ENCODE measurements around the gene KRT4. TPM values are rescaled to one million over a fixed set of nuclear protein-coding genes. Genes with fewer than 3 reads are reported as not detected.

The KRT4 gene
- total RNA-seq, 2 experiments from 2014 or later = not detected

DNA sequence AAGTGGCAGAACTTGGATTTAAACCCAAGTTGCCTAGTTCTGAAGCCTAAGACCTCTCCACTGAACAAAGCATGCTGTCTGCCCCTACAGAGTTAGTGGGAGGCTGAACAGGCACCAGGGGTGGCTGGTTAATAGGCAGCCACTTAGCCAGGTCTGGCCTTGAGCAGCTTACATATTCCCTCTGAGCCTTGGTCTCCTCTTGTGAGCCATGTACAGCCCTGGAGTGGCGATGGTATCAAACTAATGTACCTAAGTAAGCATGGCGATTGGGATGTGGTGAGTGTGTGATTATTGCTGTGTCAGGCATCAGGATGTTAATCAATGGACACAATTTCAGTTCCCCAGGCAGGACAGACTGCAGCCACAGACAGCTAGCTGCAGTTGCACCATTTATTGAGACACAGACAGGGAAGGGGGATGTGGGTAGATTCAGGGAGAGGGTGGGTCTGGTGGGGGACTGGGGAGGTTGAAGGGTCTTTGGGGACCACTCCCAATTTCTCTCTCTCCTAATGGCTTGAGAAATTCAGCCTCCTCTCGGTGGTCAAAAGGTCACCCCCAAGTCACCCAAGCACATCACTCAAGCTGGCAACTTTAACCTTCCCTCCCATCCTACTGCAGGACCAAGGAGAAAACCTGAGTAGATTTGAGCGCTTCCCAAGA lies 7.3 kb upstream of the KRT4 start:
- no peaks in the 10 kb centered on the region for H3K79me2 ChIP-seq (ENCODE audit: insufficient read depth, low read depth, low read length)
- H2AFZ ChIP-seq (ENCODE audit: low read length) = no peak overlapping the region
- H3K27ac ChIP-seq (ENCODE audit: low read depth, low read length, poor library complexity, severe bottlenecking) = no peak overlapping the region
- ChIA-PET CTCF (ENCODE audit: unreplicated experiment) (no interaction called here), POLR2A (no interaction called here)
- no peaks in the 10 kb centered on the region for H3K9me3 ChIP-seq (ENCODE audit: low read length)
- no peak overlapping the region for H3K4me3 ChIP-seq (ENCODE audit: low read depth, low read length, poor library complexity, severe bottlenecking)
- H3K4me1 ChIP-seq (ENCODE audit: insufficient read depth, low read length, poor library complexity, severe bottlenecking) = no peaks in the 10 kb centered on the region
- intact Hi-C loops (cut with micrococcal nuclease; ENCODE audit: unreplicated experiment) = no loop called here
- no peak overlapping the region for H3K4me2 ChIP-seq (ENCODE audit: low read length)
- H4K20me1 ChIP-seq (ENCODE audit: insufficient read depth, low read length) = no peaks in the 10 kb centered on the region
- no TSS peak for BruUV-seq (replicated peaks)
- TF ChIP-seq, protein P1, sequence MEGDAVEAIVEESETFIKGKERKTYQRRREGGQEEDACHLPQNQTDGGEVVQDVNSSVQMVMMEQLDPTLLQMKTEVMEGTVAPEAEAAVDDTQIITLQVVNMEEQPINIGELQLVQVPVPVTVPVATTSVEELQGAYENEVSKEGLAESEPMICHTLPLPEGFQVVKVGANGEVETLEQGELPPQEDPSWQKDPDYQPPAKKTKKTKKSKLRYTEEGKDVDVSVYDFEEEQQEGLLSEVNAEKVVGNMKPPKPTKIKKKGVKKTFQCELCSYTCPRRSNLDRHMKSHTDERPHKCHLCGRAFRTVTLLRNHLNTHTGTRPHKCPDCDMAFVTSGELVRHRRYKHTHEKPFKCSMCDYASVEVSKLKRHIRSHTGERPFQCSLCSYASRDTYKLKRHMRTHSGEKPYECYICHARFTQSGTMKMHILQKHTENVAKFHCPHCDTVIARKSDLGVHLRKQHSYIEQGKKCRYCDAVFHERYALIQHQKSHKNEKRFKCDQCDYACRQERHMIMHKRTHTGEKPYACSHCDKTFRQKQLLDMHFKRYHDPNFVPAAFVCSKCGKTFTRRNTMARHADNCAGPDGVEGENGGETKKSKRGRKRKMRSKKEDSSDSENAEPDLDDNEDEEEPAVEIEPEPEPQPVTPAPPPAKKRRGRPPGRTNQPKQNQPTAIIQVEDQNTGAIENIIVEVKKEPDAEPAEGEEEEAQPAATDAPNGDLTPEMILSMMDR (conservative IDR thresholded peaks at IDR 0.05; ENCODE audit: low read length) = no peak
- no peak for TF ChIP-seq EZH2phosphoT487 (IDR thresholded peaks at IDR 0.05; ENCODE audit: borderline replicate concordance, low read depth, low read length)
- no peaks in the 10 kb centered on the region for H3K36me3 ChIP-seq (ENCODE audit: insufficient read depth, low read length)
- H3K9me2 ChIP-seq (ENCODE audit: insufficient read depth, low read length) = no peaks in the 10 kb centered on the region
- DNase-seq (ENCODE audit: low spot score) = no peak

- H4K20me1 ChIP-seq (ENCODE audit: insufficient read depth, low read length) = no peaks in the 10 kb centered on the region
- no peaks in the 10 kb centered on the region for H3K9me3 ChIP-seq (ENCODE audit: low read length)
- no peaks in the 10 kb centered on the region for H3K9me2 ChIP-seq (ENCODE audit: insufficient read depth, low read length)
- POLR2A ChIA-PET = no interaction called here
- H3K27ac ChIP-seq (ENCODE audit: low read depth, low read length, poor library complexity, severe bottlenecking) = no peak overlapping the region
- CTCF ChIA-PET (ENCODE audit: unreplicated experiment) = no interaction called here
- H2AFZ ChIP-seq (ENCODE audit: low read length) = no peak overlapping the region
- no TSS peak for BruUV-seq (replicated peaks)
- no peaks in the 10 kb centered on the region for H3K36me3 ChIP-seq (ENCODE audit: insufficient read depth, low read length)
- H3K4me2 ChIP-seq (ENCODE audit: low read length) = no peak overlapping the region
- H3K4me1 ChIP-seq (ENCODE audit: insufficient read depth, low read length, poor library complexity, severe bottlenecking) = no peaks in the 10 kb centered on the region
- TF ChIP-seq EZH2phosphoT487 (IDR thresholded peaks at IDR 0.05; ENCODE audit: borderline replicate concordance, low read depth, low read length) = no peak
- TF ChIP-seq, protein P1 (conservative IDR thresholded peaks at IDR 0.05; ENCODE audit: low read length) = no peak
- no peak overlapping the region for H3K4me3 ChIP-seq (ENCODE audit: low read depth, low read length, poor library complexity, severe bottlenecking)
- no peaks in the 10 kb centered on the region for H3K79me2 ChIP-seq (ENCODE audit: insufficient read depth, low read depth, low read length)
- intact Hi-C loops (cut with micrococcal nuclease; ENCODE audit: unreplicated experiment) = no loop called here
- DNase-seq (ENCODE audit: low spot score) = no peak
These were observed 6.6 kb upstream of the KRT4 start for GRCh38 chr12:52820521-52820920.

GRCh38 chr12:52819731-52820510 lies 6.0 kb upstream of the KRT4 start:
- H2AFZ ChIP-seq (ENCODE audit: low read length) = no peak overlapping the region
- H3K36me3 ChIP-seq (ENCODE audit: insufficient read depth, low read length) = no peaks in the 10 kb centered on the region
- H3K4me1 ChIP-seq (ENCODE audit: insufficient read depth, low read length, poor library complexity, severe bottlenecking) = no peaks in the 10 kb centered on the region
- intact Hi-C loops (cut with micrococcal nuclease; ENCODE audit: unreplicated experiment) = no loop called here
- no peaks in the 10 kb centered on the region for H3K9me3 ChIP-seq (ENCODE audit: low read length)
- TF ChIP-seq, protein P1 (conservative IDR thresholded peaks at IDR 0.05; ENCODE audit: low read length) = no peak
- no peak for TF ChIP-seq EZH2phosphoT487 (IDR thresholded peaks at IDR 0.05; ENCODE audit: borderline replicate concordance, low read depth, low read length)
- H3K4me2 ChIP-seq (ENCODE audit: low read length) = no peak overlapping the region
- CTCF ChIA-PET (ENCODE audit: unreplicated experiment) = no interaction called here
- no peak overlapping the region for H3K27ac ChIP-seq (ENCODE audit: low read depth, low read length, poor library complexity, severe bottlenecking)
- BruUV-seq (replicated peaks) = no TSS peak
- no peak overlapping the region for H3K4me3 ChIP-seq (ENCODE audit: low read depth, low read length, poor library complexity, severe bottlenecking)
- no peaks in the 10 kb centered on the region for H4K20me1 ChIP-seq (ENCODE audit: insufficient read depth, low read length)
- H3K79me2 ChIP-seq (ENCODE audit: insufficient read depth, low read depth, low read length) = no peaks in the 10 kb centered on the region
- DNase-seq (ENCODE audit: low spot score) = no peak
- POLR2A ChIA-PET = interaction anchor here (0.6 to 0.7 kb wide), 2 partner anchors 9 to 324 kb away, joined by 3 to 5 read pairs; no protein-coding TSS in a partner anchor
- H3K9me2 ChIP-seq (ENCODE audit: insufficient read depth, low read length) = no peaks in the 10 kb centered on the region
